Measurements from ENCODE around the gene ARID1A.

- no peak for TF ChIP-seq CTCF (IDR thresholded peaks at IDR 0.05)
- TF ChIP-seq POLR2A (IDR thresholded peaks at IDR 0.05): no peak
- no peak for TF ChIP-seq EP300 (IDR thresholded peaks at IDR 0.05)
Observed at GRCh38 chr1:26740952-26741351, 45.1 kb downstream of the ARID1A start.
